Hepatocyte (in vitro differentiated cells): ENCODE data around the gene GPRC5B. TPM values are rescaled to one million over a fixed set of nuclear protein-coding genes. Genes with fewer than 3 reads are reported as not detected.

ENCODE experiments used
- DNase-seq: peaks from one replicate; pipeline ENCODE4 v3.0.0-alpha.2; 2016; ENCODE audit warnings: low spot score
- H2AFZ ChIP-seq: fragments of 200-600 bp; sonication (generic); 2 replicates; pipeline ENCODE4 v1.6.0; 2016; ENCODE audit warnings: antibody characterized with exemption, mild to moderate bottlenecking
- H3K27ac ChIP-seq: fragments of 200-600 bp; sonication (generic); 2 replicates; pipeline ENCODE4 v1.5.1; 2016; ENCODE audit warnings: mild to moderate bottlenecking
- H3K27me3 ChIP-seq: fragments of 200-600 bp; sonication (generic); 2 replicates; pipeline ENCODE4 v1.6.1; 2016
- H3K36me3 ChIP-seq: fragments of 200-600 bp; sonication (generic); replicated peaks from 2 replicates; pipeline ENCODE4 v1.5.1; 2016; ENCODE audit warnings: low read depth; ENCODE audit not compliant: insufficient read depth
- H3K4me1 ChIP-seq: fragments of 200-600 bp; sonication (generic); 2 replicates; pipeline ENCODE4 v1.5.1; 2016; ENCODE audit warnings: mild to moderate bottlenecking, moderate library complexity; ENCODE audit not compliant: insufficient read depth
- H3K4me2 ChIP-seq: fragments of 200-600 bp; sonication (generic); 2 replicates; pipeline ENCODE4 v1.6.0; 2016
- H3K4me3 ChIP-seq: fragments of 200-600 bp; sonication (generic); 2 replicates; pipeline ENCODE4 v1.5.1; 2016; ENCODE audit warnings: mild to moderate bottlenecking
- H3K79me2 ChIP-seq: fragments of 200-600 bp; sonication (generic); 2 replicates; pipeline ENCODE4 v1.6.0; 2017; ENCODE audit warnings: mild to moderate bottlenecking
- H3K9me2 ChIP-seq: fragments of 200-600 bp; sonication (generic); replicated peaks from 2 replicates; pipeline ENCODE4 v1.6.0; 2017; ENCODE audit warnings: mild to moderate bottlenecking; ENCODE audit not compliant: insufficient read depth
- H3K9me3 ChIP-seq: fragments of 200-600 bp; sonication (generic); 2 replicates; pipeline ENCODE4 v1.5.1; 2016; ENCODE audit warnings: low read depth, mild to moderate bottlenecking
- H4K20me1 ChIP-seq: fragments of 200-600 bp; sonication (generic); 2 replicates; pipeline ENCODE4 v1.6.0; 2016; ENCODE audit warnings: mild to moderate bottlenecking; ENCODE audit not compliant: insufficient read depth, poor library complexity, severe bottlenecking
- EZH2 ChIP-seq: fragments of 200-600 bp; sonication (generic); IDR thresholded peaks from 2 replicates; pipeline ENCODE4 v1.6.1; 2016; ENCODE audit warnings: antibody characterized with exemption, mild to moderate bottlenecking, borderline replicate concordance
- EZH2phosphoT487 ChIP-seq: fragments of 200-600 bp; sonication (generic); IDR thresholded peaks from one replicate; pipeline ENCODE4 v1.6.1; 2018; ENCODE audit warnings: antibody characterized with exemption, mild to moderate bottlenecking, low read depth, moderate library complexity; ENCODE audit not compliant: unreplicated experiment, severe bottlenecking
- WGBS: methylation state at CpG from one replicate; pipeline ENCODE4 v1.1.6; 2016; ENCODE audit warnings: low lambda C conversion rate; ENCODE audit errors: missing lambda C conversion rate; 5-methylcytosine and 5-hydroxymethylcytosine counted together
- polyA plus RNA-seq: library from polyadenylated mRNA; unstranded; fragments of >200 nt; fragmentation: Nextera tagmentation; extraction: Ambion mirVana; gene quantifications from 2 replicates; pipeline ENCODE4 v1.2.1, GENCODE V29; 2016
- total RNA-seq: library from RNA; depleted of rRNA; stranded (reverse); fragments of >200 nt; gene quantifications from 2 replicates; pipeline ENCODE4 v1.2.3, GENCODE V29; 2014
- TF ChIP-seq, protein P1 (sequence below): fragments of 200-600 bp; sonication (generic); IDR thresholded peaks from 2 replicates; pipeline ENCODE4 v1.5.1; 2016; ENCODE audit warnings: antibody characterized with exemption, mild to moderate bottlenecking; ENCODE audit not compliant: poor library complexity

GPRC5B gene
- total and polyA plus RNA-seq, 2 experiments from 2014 or later: 36.2 to 73.1 TPM

DNA sequence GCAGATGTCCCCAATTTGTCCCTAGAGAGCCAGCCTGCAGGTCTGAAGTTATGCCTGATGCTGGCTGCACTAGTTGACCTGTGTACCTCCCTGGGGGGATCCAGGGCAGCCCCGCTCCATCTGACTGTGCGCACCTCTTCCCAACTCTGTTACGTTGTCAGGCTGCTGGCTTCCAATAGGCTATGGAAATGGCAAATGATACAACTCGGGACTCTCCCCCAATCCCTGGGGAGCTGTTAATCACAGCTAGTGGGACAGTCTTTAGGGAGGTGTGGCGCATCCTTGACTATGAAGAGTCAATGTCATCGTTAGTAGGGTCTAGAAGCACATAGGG lies 30.1 kb downstream of the GPRC5B start:
- Histone ChIP-seq H4K20me1 (no peaks in the 10 kb centered on the region), H3K36me3 (no peaks in the 10 kb centered on the region), H2AFZ (no peak overlapping the region), H3K4me1 (no peaks in the 10 kb centered on the region), H3K27ac (no peak overlapping the region), H3K4me2 (no peak overlapping the region), H3K27me3 (no peaks in the 10 kb centered on the region), H3K79me2 (no peaks in the 10 kb centered on the region), H3K9me3 (no peaks in the 10 kb centered on the region), H3K4me3 (no peak overlapping the region), H3K9me2 (no peaks in the 10 kb centered on the region)
- TF ChIP-seq, protein P1, sequence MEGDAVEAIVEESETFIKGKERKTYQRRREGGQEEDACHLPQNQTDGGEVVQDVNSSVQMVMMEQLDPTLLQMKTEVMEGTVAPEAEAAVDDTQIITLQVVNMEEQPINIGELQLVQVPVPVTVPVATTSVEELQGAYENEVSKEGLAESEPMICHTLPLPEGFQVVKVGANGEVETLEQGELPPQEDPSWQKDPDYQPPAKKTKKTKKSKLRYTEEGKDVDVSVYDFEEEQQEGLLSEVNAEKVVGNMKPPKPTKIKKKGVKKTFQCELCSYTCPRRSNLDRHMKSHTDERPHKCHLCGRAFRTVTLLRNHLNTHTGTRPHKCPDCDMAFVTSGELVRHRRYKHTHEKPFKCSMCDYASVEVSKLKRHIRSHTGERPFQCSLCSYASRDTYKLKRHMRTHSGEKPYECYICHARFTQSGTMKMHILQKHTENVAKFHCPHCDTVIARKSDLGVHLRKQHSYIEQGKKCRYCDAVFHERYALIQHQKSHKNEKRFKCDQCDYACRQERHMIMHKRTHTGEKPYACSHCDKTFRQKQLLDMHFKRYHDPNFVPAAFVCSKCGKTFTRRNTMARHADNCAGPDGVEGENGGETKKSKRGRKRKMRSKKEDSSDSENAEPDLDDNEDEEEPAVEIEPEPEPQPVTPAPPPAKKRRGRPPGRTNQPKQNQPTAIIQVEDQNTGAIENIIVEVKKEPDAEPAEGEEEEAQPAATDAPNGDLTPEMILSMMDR: no peak
- TF ChIP-seq EZH2 (no peak), EZH2phosphoT487 (no peak)
- WGBS: 77% methylated on average over 6 of the region's 6 CpGs
- no peak for DNase-seq

- H3K27ac ChIP-seq: no peak overlapping the region
- no peaks in the 10 kb centered on the region for H3K79me2 ChIP-seq
- no peaks in the 10 kb centered on the region for H4K20me1 ChIP-seq
- H3K4me3 ChIP-seq: no peak overlapping the region
- no peaks in the 10 kb centered on the region for H3K36me3 ChIP-seq
- DNase-seq: no peak
- no peaks in the 10 kb centered on the region for H3K27me3 ChIP-seq
- H2AFZ ChIP-seq: no peak overlapping the region
- no peak overlapping the region for H3K4me2 ChIP-seq
- H3K4me1 ChIP-seq: no peaks in the 10 kb centered on the region
- H3K9me3 ChIP-seq: no peaks in the 10 kb centered on the region
- no peaks in the 10 kb centered on the region for H3K9me2 ChIP-seq
- no peak for TF ChIP-seq EZH2phosphoT487
- TF ChIP-seq EZH2: no peak
- 69% methylated on average over 7 of the region's 7 CpGs for WGBS
Measured at GRCh38 chr16:19853742-19854542, 30.7 kb downstream of the GPRC5B start.

GRCh38 chr16:19853132-19853741 lies 31.4 kb downstream of the GPRC5B start:
- no peak for DNase-seq
- Histone ChIP-seq H3K79me2 (no peaks in the 10 kb centered on the region), H3K27ac (no peak overlapping the region), H3K9me2 (no peaks in the 10 kb centered on the region), H3K9me3 (no peaks in the 10 kb centered on the region), H4K20me1 (no peaks in the 10 kb centered on the region), H3K27me3 (no peaks in the 10 kb centered on the region), H3K36me3 (no peaks in the 10 kb centered on the region), H3K4me2 (no peak overlapping the region), H3K4me1 (no peaks in the 10 kb centered on the region), H3K4me3 (no peak overlapping the region), H2AFZ (no peak overlapping the region)
- TF ChIP-seq, protein P1: no peak
- TF ChIP-seq EZH2phosphoT487 (no peak), EZH2 (no peak)
- 72% methylated on average over 8 of the region's 8 CpGs for WGBS

GRCh38 chr16:19851476-19851875 lies 33.2 kb downstream of the GPRC5B start:
- Histone ChIP-seq H3K4me2 (no peak overlapping the region), H3K79me2 (no peaks in the 10 kb centered on the region), H3K4me1 (no peaks in the 10 kb centered on the region), H3K4me3 (no peak overlapping the region), H3K27me3 (no peaks in the 10 kb centered on the region), H3K36me3 (no peaks in the 10 kb centered on the region), H3K9me3 (no peaks in the 10 kb centered on the region), H2AFZ (no peak overlapping the region), H3K27ac (no peak overlapping the region), H4K20me1 (no peaks in the 10 kb centered on the region), H3K9me2 (no peaks in the 10 kb centered on the region)
- no peak for DNase-seq
- TF ChIP-seq EZH2phosphoT487 (no peak), EZH2 (no peak)
- TF ChIP-seq, protein P1: no peak
- WGBS: 88% methylated on average over 7 of the region's 7 CpGs
